K562 (cell line): ENCODE results near the gene PPHLN1. TPM values are rescaled to one million over a fixed set of nuclear protein-coding genes. Genes with fewer than 3 reads are reported as not detected.

Experiments
- ATF4 ChIP-seq: fragments of 450-650 bp; formaldehyde crosslinking; IDR thresholded peaks from 2 replicates; pipeline ENCODE4 v1.4.0; 2022; ENCODE audit warnings: mild to moderate bottlenecking, moderate library complexity
- BACH1 ChIP-seq: fragments of 200-800 bp; sonication (Bioruptor generic); IDR thresholded peaks from 2 replicates; pipeline ENCODE4 v1.6.1; 2016; ENCODE audit warnings: missing genetic modification characterization, missing compliant biosample characterization
- DIDO1 ChIP-seq: fragments of 450-650 bp; IDR thresholded peaks from 2 replicates; pipeline ENCODE4 v1.6.1; 2016; ENCODE audit warnings: low read depth, missing biosample characterization, missing genetic modification characterization
- KDM4B ChIP-seq, 2 experiments: fragments of 450-650 bp in 1 of 2; sonication (generic) in 1 of 2; IDR thresholded peaks; 2 replicates each; pipeline ENCODE4 v1.6.1; 2016 to 2017; ENCODE audit warnings: borderline replicate concordance in 2 of 2, antibody characterized with exemption in 1 of 2, low read depth in 1 of 2, mild to moderate bottlenecking in 1 of 2
- MLLT1 ChIP-seq, 2 experiments: fragments of 450-650 bp; IDR thresholded peaks; 2 replicates each; pipeline ENCODE4 v1.6.1; 2016
- MLX ChIP-seq, 2 experiments: fragments of 450-650 bp in 1 of 2; sonication (generic) in 1 of 2; formaldehyde crosslinking; conservative IDR thresholded peaks; 2 replicates each; pipeline versions ENCODE4 v1.4.0 to v1.8.1; 2020 to 2022; ENCODE audit warnings: mild to moderate bottlenecking in 1 of 2, missing genetic modification reagents in 1 of 2
- MNT ChIP-seq, 2 experiments: fragments of 450-650 bp; conservative IDR thresholded peaks; 2 replicates each; pipeline ENCODE4 v1.6.1; 2017; ENCODE audit warnings: mild to moderate bottlenecking in 2 of 2, moderate library complexity in 2 of 2
- NELFE ChIP-seq: IDR thresholded peaks from 2 replicates; pipeline ENCODE4 v1.6.1; 2011; ENCODE audit warnings: mild to moderate bottlenecking; ENCODE audit not compliant: insufficient read depth, insufficient read length
- NFE2L1 ChIP-seq: fragments of 450-650 bp; IDR thresholded peaks from 2 replicates; pipeline ENCODE4 v1.6.1; 2016; ENCODE audit warnings: missing genetic modification characterization, low read depth, mild to moderate bottlenecking, missing compliant biosample characterization, moderate library complexity, borderline replicate concordance
- POLR3A ChIP-seq: IDR thresholded peaks from 2 replicates; pipeline ENCODE4 v1.6.1; 2011; ENCODE audit warnings: borderline replicate concordance, mild to moderate bottlenecking, moderate library complexity; ENCODE audit not compliant: insufficient read length, insufficient read depth; ENCODE audit errors: extremely low read depth
- RFX5 ChIP-seq: IDR thresholded peaks from 2 replicates; pipeline ENCODE4 v1.6.1; 2011; ENCODE audit warnings: low read depth, mild to moderate bottlenecking, improper control_type of control experiment, low read length
- STAG1 ChIP-seq: sonication (generic); formaldehyde crosslinking; IDR thresholded peaks from 2 replicates; pipeline ENCODE4 v1.5.0; 2020; ENCODE audit warnings: missing genetic modification reagents, borderline replicate concordance
- TCF15 ChIP-seq: fragments of 250-450 bp; sonication (Bioruptor Pico); IDR thresholded peaks from 2 replicates; pipeline ENCODE4 v1.8.0; 2022; ENCODE audit warnings: moderate library complexity, mild to moderate bottlenecking, inconsistent platforms
- ZC3H8 ChIP-seq: fragments of 450-650 bp; IDR thresholded peaks from 2 replicates; pipeline ENCODE4 v1.6.1; 2017
- ZFX ChIP-seq: sonication (generic); formaldehyde crosslinking; IDR thresholded peaks from 2 replicates; pipeline ENCODE4 v1.8.0; 2022; ENCODE audit warnings: mild to moderate bottlenecking, missing genetic modification reagents, moderate library complexity
- ZNF146 ChIP-seq: IDR thresholded peaks from one replicate; pipeline ENCODE4 v1.6.1; 2018; ENCODE audit warnings: missing compliant biosample characterization; ENCODE audit not compliant: unreplicated experiment
- ZNF274 ChIP-seq: IDR thresholded peaks from 2 replicates; pipeline ENCODE4 v1.6.1; 2011; ENCODE audit warnings: low read depth, mild to moderate bottlenecking, low read length, moderate library complexity, borderline replicate concordance
- polyA plus RNA-seq, 8 experiments: library from polyadenylated mRNA; depleted of rRNA in 4 of 8; stranded (reverse) in 5 of 8; unstranded in 3 of 8; fragments of >200 nt; fragmentation: Nextera tagmentation in 2 of 8; fragmentation: Illumina TruSeq in 1 of 8; extraction: Ambion mirVana in 2 of 8; extraction: Trizol in 1 of 8; gene quantifications; 2 replicates each; pipeline versions ENCODE4 v1.2.1 to v1.2.3, GENCODE V29; 2011 to 2014; ENCODE audit warnings: inconsistent platforms in 1 of 8, missing spikeins in 1 of 8
- total RNA-seq, 7 experiments: library from RNA; depleted of rRNA in 6 of 7; stranded (reverse); fragments of >200 nt in 6 of 7; fragmentation: Illumina TruSeq in 2 of 7; extraction: Trizol in 2 of 7; gene quantifications; 2 replicates each; pipeline versions ENCODE4 v1.2.1 to v1.2.3, GENCODE V29; 2011 to 2021; ENCODE audit warnings: low replicate concordance in 1 of 7

Gene PPHLN1
- total and polyA plus RNA-seq, 9 of the 15 experiments (the other 6 are each of a cell fraction or from before 2014, with no cell fraction given): 66.3 to 112 (median 93.6) TPM

- TF ChIP-seq BACH1 (tag): no peak; the same call in 1 of the 2 replicates
- TF ChIP-seq MNT (conservative IDR thresholded peaks at IDR 0.05): peak; percentile 73 to 89
- no peak for TF ChIP-seq KDM4B (IDR thresholded peaks at IDR 0.05; ENCODE audit: borderline replicate concordance in 2 of 2, low read depth in 1 of 2)
- no peak for TF ChIP-seq ZNF274
- TF ChIP-seq DIDO1 (tag): peak; percentile 77
- no peak for TF ChIP-seq NFE2L1 (tag)
- TF ChIP-seq ATF4 (CRISPR knock-in tag): 0 out of 2 replicates have a peak, but pooled peaks have one; percentile 11
- TF ChIP-seq ZNF146: no peak
- no peak for TF ChIP-seq MLX (CRISPR knock-in tag; conservative IDR thresholded peaks at IDR 0.05)
- no peak for TF ChIP-seq ZC3H8
- peak; percentile 41 to 65; a peak in 2 of 4 replicates for TF ChIP-seq MLLT1 (IDR thresholded peaks at IDR 0.05)
- no peak for TF ChIP-seq RFX5
- TF ChIP-seq POLR3A: no peak
- TF ChIP-seq TCF15 (CRISPR knock-in tag): no peak
- peak; percentile 98 for TF ChIP-seq ZFX (CRISPR knock-in tag)
- TF ChIP-seq NELFE: no peak
- no peak for TF ChIP-seq STAG1 (CRISPR knock-in tag)
Observed at GRCh38 chr12:42325653-42326474, at the start of gene PPHLN1, which contains the start of gene ZCRB1 (continued).
